HepG2 (cell line): ENCODE data around the gene FAM209A. TPM values are rescaled to one million over a fixed set of nuclear protein-coding genes. Genes with fewer than 3 reads are reported as not detected.

ENCODE experiments used
- ATAC-seq: fragments of 200-7000 bp; cut with Tn5 transposase; 3 replicates; pipeline ENCODE4 v1.9.1; 2020; ENCODE audit warnings: mild to moderate bottlenecking, moderate library complexity
- BruUV-seq: library from RNA; stranded (reverse); fragments of 400-500 nt; replicated peaks from 2 replicates; lab custom pipeline; 2021; lab: Mats Ljungman, UMichigan
- CTCF ChIA-PET: fragments of 300-600 bp; formaldehyde crosslinking; extraction: SDS; loops from one replicate; lab custom pipeline; 2021; ENCODE audit warnings: low total read pairs, inconsistent platforms, low intra/inter-chr PET ratio; lab: Yijun Ruan, JAX
- POLR2A ChIA-PET: fragments of 350-600 bp; sonication (Branson Sonifier 250); formaldehyde crosslinking; loops from one replicate; lab custom pipeline; 2020; ENCODE audit warnings: antibody characterized with exemption, inconsistent platforms; lab: Yijun Ruan, JAX
- DNase-seq: peaks from one replicate; pipeline ENCODE4 v3.0.0-alpha.2; 2015; ENCODE audit warnings: low spot score
- FAIRE-seq: peaks from 3 replicates; lab custom pipeline; 2011; peaks lifted over from hg19 to GRCh38; lab: Jason Lieb, UNC
- H2AFZ ChIP-seq: one replicate; pipeline ENCODE4 v1.6.1; 2011; ENCODE audit warnings: low read length, inconsistent platforms
- H3K27ac ChIP-seq: fragments of 300-600 bp; 3 replicates; pipeline ENCODE4 v1.8.0; 2011; ENCODE audit warnings: mixed run types, mild to moderate bottlenecking, mixed read lengths, low read length, inconsistent platforms; ENCODE audit not compliant: insufficient read depth; ENCODE audit errors: extremely low read length
- H3K27me3 ChIP-seq, 2 experiments: fragments of 200-600 bp in 1 of 2; 2 replicates in 1 of 2; 3 replicates in 1 of 2; pipeline versions ENCODE4 v1.6.0 to v1.8.0; 2011; ENCODE audit warnings: low read length in 2 of 2, mild to moderate bottlenecking in 2 of 2, moderate library complexity in 2 of 2, inconsistent platforms in 1 of 2; ENCODE audit not compliant: insufficient read depth in 2 of 2, control insufficient read depth in 1 of 2
- H3K36me3 ChIP-seq, 2 experiments: fragments of 200-600 bp in 1 of 2; replicated peaks in 1 of 2; 2 replicates in 1 of 2; 3 replicates in 1 of 2; pipeline versions ENCODE4 v1.5.1 to v1.8.0; 2011; ENCODE audit warnings: low read length in 2 of 2, inconsistent platforms in 1 of 2; ENCODE audit not compliant: insufficient read depth in 2 of 2, control insufficient read depth in 1 of 2
- H3K4me1 ChIP-seq: 2 replicates; pipeline ENCODE4 v1.5.1; 2012; ENCODE audit warnings: low read length, inconsistent platforms; ENCODE audit not compliant: insufficient read depth
- H3K4me2 ChIP-seq: 2 replicates; pipeline ENCODE4 v1.6.0; 2011; ENCODE audit warnings: low read depth, low read length, inconsistent platforms
- H3K4me3 ChIP-seq, 3 experiments: fragments of 200-600 bp in 1 of 3; sonication (generic), shearing (Covaris generic) in 1 of 3; replicated peaks in 1 of 3; 2 replicates each; pipeline ENCODE4 v1.5.1; 2011 to 2016; ENCODE audit warnings: low read length in 3 of 3, inconsistent platforms in 2 of 3, low read depth in 2 of 3, mild to moderate bottlenecking in 2 of 3, control low read depth in 1 of 3, mixed read lengths in 1 of 3; ENCODE audit not compliant: insufficient read depth in 1 of 3
- H3K79me2 ChIP-seq: one replicate; pipeline ENCODE4 v1.6.1; 2011; ENCODE audit warnings: low read length, inconsistent platforms; ENCODE audit not compliant: insufficient read depth
- H3K9ac ChIP-seq: 2 replicates; pipeline ENCODE4 v1.6.0; 2011; ENCODE audit warnings: mild to moderate bottlenecking, low read depth, low read length, inconsistent platforms; ENCODE audit not compliant: insufficient read depth
- H3K9me3 ChIP-seq: 2 replicates; pipeline ENCODE4 v1.5.1; 2012; ENCODE audit warnings: mild to moderate bottlenecking, low read length
- H4K20me1 ChIP-seq: 2 replicates; pipeline ENCODE4 v1.6.0; 2011; ENCODE audit warnings: inconsistent platforms, mild to moderate bottlenecking, low read length, moderate library complexity; ENCODE audit not compliant: insufficient read depth
- BCL6 ChIP-seq: IDR thresholded peaks from 2 replicates; pipeline ENCODE4 v1.6.1; 2016; ENCODE audit warnings: missing genetic modification reagents, missing compliant biosample characterization
- LCORL ChIP-seq, 2 experiments: fragments of 450-650 bp in 1 of 2; sonication (generic) in 1 of 2; formaldehyde crosslinking in 1 of 2; IDR thresholded peaks; 2 replicates each; pipeline versions ENCODE4 v1.5.0 to v1.6.1; 2017 to 2020; ENCODE audit warnings: antibody characterized with exemption in 1 of 2, missing genetic modification reagents in 1 of 2
- PAWR ChIP-seq: sonication (generic); formaldehyde crosslinking; IDR thresholded peaks from 2 replicates; pipeline ENCODE4 v1.4.0; 2020; ENCODE audit warnings: missing genetic modification reagents, mild to moderate bottlenecking, borderline replicate concordance
- RFXAP ChIP-seq: sonication (generic); formaldehyde crosslinking; IDR thresholded peaks from 2 replicates; pipeline ENCODE4 v1.4.0; 2020; ENCODE audit warnings: missing genetic modification reagents, borderline replicate concordance
- SUZ12 ChIP-seq: fragments of 150-350 bp; IDR thresholded peaks from 2 replicates; pipeline ENCODE4 v1.6.1; 2014; ENCODE audit warnings: low read depth, low read length
- TBL1XR1 ChIP-seq: fragments of 150-350 bp; IDR thresholded peaks from 2 replicates; pipeline ENCODE4 v1.6.1; 2014; ENCODE audit warnings: borderline replicate concordance, low read length; ENCODE audit not compliant: partially characterized antibody
- ZBTB21 ChIP-seq: sonication (generic); formaldehyde crosslinking; IDR thresholded peaks from 2 replicates; pipeline ENCODE4 v1.4.0; 2020; ENCODE audit warnings: missing genetic modification reagents
- ZMAT3 ChIP-seq: sonication (generic); formaldehyde crosslinking; conservative IDR thresholded peaks from 2 replicates; pipeline ENCODE4 v1.7.0; 2021; ENCODE audit warnings: missing genetic modification reagents
- ZNF543 ChIP-seq: sonication (generic); formaldehyde crosslinking; IDR thresholded peaks from 2 replicates; pipeline ENCODE4 v1.4.0; 2020; ENCODE audit warnings: mild to moderate bottlenecking, missing genetic modification reagents
- ZNF644 ChIP-seq: IDR thresholded peaks from 2 replicates; pipeline ENCODE4 v1.6.1; 2016; ENCODE audit warnings: low read depth
- ZNF691 ChIP-seq: sonication (generic); formaldehyde crosslinking; IDR thresholded peaks from 2 replicates; pipeline ENCODE4 v1.4.0; 2020; ENCODE audit warnings: missing genetic modification reagents, low read depth, mild to moderate bottlenecking, borderline replicate concordance
- ZNF724P ChIP-seq: sonication (generic); formaldehyde crosslinking; IDR thresholded peaks from 2 replicates; pipeline ENCODE4 v1.8.0; 2022; ENCODE audit warnings: missing genetic modification reagents, borderline replicate concordance
- ZSCAN12 ChIP-seq: sonication (generic); formaldehyde crosslinking; IDR thresholded peaks from 2 replicates; pipeline ENCODE4 v1.9.0; 2021; ENCODE audit warnings: mild to moderate bottlenecking, missing genetic modification reagents
- WGBS: methylation state at CpG from one replicate; pipeline ENCODE4 v1.1.6; 2017; ENCODE audit warnings: low lambda C conversion rate; 5-methylcytosine and 5-hydroxymethylcytosine counted together
- in situ Hi-C: cut with HindIII; loops from 2 replicates; pipeline ENCODE4 v1.10.0; 2017; ENCODE audit warnings: low pct_unique_long_range_greater_than_20kb; ENCODE audit not compliant: extremely low pct_ligation_motif_present
- intact Hi-C: fragments of 100-400 bp; cut with micrococcal nuclease; formaldehyde crosslinking; loops from one replicate; pipeline ENCODE4 v1.10.0; 2022; ENCODE audit not compliant: unreplicated experiment
- polyA plus RNA-seq, 8 experiments: library from polyadenylated mRNA; depleted of rRNA in 3 of 8; stranded (reverse) in 7 of 8; unstranded in 1 of 8; fragments of >200 nt; fragmentation: Illumina TruSeq in 4 of 8; extraction: Trizol in 4 of 8; gene quantifications; 2 replicates each; pipeline versions ENCODE4 v1.2.1 to v1.2.3, GENCODE V29; 2011 to 2016; ENCODE audit warnings: low read depth in 4 of 8, missing spikeins in 1 of 8, mixed read lengths in 1 of 8; ENCODE audit not compliant: insufficient read depth in 1 of 8
- total RNA-seq, 5 experiments: library from RNA; depleted of rRNA; stranded (reverse); fragments of >200 nt; fragmentation: Illumina TruSeq; extraction: Trizol; gene quantifications; 2 replicates each; pipeline ENCODE4 v1.2.3, GENCODE V29; 2016; ENCODE audit warnings: low read depth in 1 of 5

The FAM209A gene
- total and polyA plus RNA-seq, 2 of the 13 experiments (the other 11 are each of a cell fraction or from before 2014, with no cell fraction given), result 0.15 to 0.36 TPM

DNA sequence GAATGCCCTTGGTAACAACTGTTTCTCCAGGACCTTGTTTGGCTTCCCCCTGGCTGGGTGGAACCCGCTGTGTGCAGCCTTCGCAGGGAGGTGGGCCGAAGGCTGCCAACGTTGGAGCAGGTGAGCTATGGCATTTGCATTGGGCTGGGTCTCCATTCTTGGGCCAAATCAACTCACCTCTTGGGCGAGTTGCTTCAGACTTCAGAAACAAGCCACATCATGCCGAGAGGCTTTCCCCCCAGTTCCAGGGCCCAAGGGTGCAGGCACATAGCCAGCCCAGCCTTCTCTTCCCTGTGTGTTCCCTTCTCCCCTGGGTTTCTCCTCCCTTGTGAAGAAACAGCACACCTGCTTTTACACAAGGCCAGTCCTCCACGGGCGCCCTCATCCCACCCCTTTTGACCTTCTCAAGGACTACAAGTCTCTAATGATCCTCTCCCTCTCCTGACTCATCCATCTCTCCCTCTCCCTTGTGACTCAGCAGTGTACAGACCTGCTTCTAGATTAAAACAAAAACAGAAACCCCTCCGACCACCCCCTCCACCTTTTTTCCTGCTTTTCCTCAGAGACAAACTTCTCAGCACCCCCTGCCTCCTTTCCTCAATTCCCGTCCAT is 50.1 kb downstream of the FAM209A start:
- no peak overlapping the region for H2AFZ ChIP-seq
- H3K9ac ChIP-seq, result no peak overlapping the region
- WGBS, result 15% methylated on average over 10 of the region's 10 CpGs
- ChIA-PET CTCF (no interaction called here), POLR2A (no interaction called here)
- H3K79me2 ChIP-seq, result no peaks in the 10 kb centered on the region
- TF ChIP-seq TBL1XR1 (no peak), SUZ12 (no peak), ZNF543 (no peak), ZNF691 (CRISPR knock-in tag) (no peak), LCORL (IDR thresholded peaks at IDR 0.05) (no peak), LCORL (CRISPR knock-in tag; IDR thresholded peaks at IDR 0.05) (no peak), RFXAP (CRISPR knock-in tag) (no peak), ZNF644 (CRISPR knock-in tag) (no peak), PAWR (CRISPR knock-in tag) (no peak), ZMAT3 (CRISPR knock-in tag) (no peak), ZNF724P (no peak), ZSCAN12 (CRISPR knock-in tag) (no peak), ZBTB21 (no peak), BCL6 (CRISPR knock-in tag) (no peak)
- H3K9me3 ChIP-seq, result no peaks in the 10 kb centered on the region
- intact Hi-C loops, result no loop called here
- no peak overlapping the region for H3K27ac ChIP-seq
- no peaks in the 10 kb centered on the region for H3K36me3 ChIP-seq
- DNase-seq (no peak), ATAC-seq (peak; percentile 7; the same call in 2 of the 3 replicates), FAIRE-seq (no peak)
- H4K20me1 ChIP-seq, result no peaks in the 10 kb centered on the region
- peaks cover 0 to 28% of the 10 kb centered on the region in 2 experiments; a peak in 3 of 5 replicates for H3K27me3 ChIP-seq
- H3K4me3 ChIP-seq, result no peak overlapping the region
- in situ Hi-C loops, result loop anchor here (25.0 kb wide), 1 partner anchor 1912 kb away; no protein-coding TSS in a partner anchor
- H3K4me2 ChIP-seq, result no peak overlapping the region
- no peaks in the 10 kb centered on the region for H3K4me1 ChIP-seq
- BruUV-seq, result no TSS peak
